ENCODE data around the gene ST3GAL5. TPM values are rescaled to one million over a fixed set of nuclear protein-coding genes. Genes with fewer than 3 reads are reported as not detected.

Gene ST3GAL5
- total and polyA plus RNA-seq, 2 of the 8 experiments (the other 6 are each of a cell fraction or from before 2014, with no cell fraction given) = 1.9 to 4.5 TPM

- DNase-seq (ENCODE audit: low read depth in 1 of 2, low spot score in 2 of 2) (no peak), FAIRE-seq (no peak)
- peaks cover 0 to 3% (median 0%) of the 10 kb centered on the region in 4 experiments; a peak in 4 of 7 replicates for H3K4me1 ChIP-seq (replicated peaks in 1 of 4; ENCODE audit: control insufficient read depth in 3 of 4, insufficient read depth in 4 of 4, low read length in 3 of 4)
- 83% methylated on average over 10 of the region's 10 CpGs; no CpG with 5 or more reads in 1 of the 2 experiments for WGBS, 2 experiments (ENCODE audit: extremely low coverage in 1 of 2, insufficient coverage in 1 of 2, insufficient read length in 1 of 2, insufficient replicate concordance in 2 of 2, low coverage in 1 of 2, low lambda C conversion rate in 2 of 2, missing lambda C conversion rate in 1 of 2)
- no peak overlapping the region for H2AK5ac ChIP-seq (ENCODE audit: low read depth, low read length)
- no peak overlapping the region for H3K4ac ChIP-seq (replicated peaks; ENCODE audit: insufficient read length, low read depth, low read length)
- POLR2A ChIA-PET (ENCODE audit: partially characterized antibody) = interaction anchor here (1.0 kb wide), 1 partner anchor 11 kb away, joined by 3 read pairs; no protein-coding TSS in a partner anchor
- no peak overlapping the region for H3K4me3 ChIP-seq (ENCODE audit: extremely low read depth in 1 of 4, insufficient read depth in 2 of 4, low read depth in 3 of 4, low read length in 4 of 4)
- no peaks in the 10 kb centered on the region for H3K79me2 ChIP-seq (ENCODE audit: control insufficient read depth in 1 of 2, insufficient read depth in 2 of 2, low read length in 2 of 2)
- H3K14ac ChIP-seq (ENCODE audit: insufficient read length) = no peak overlapping the region
- H2AFZ ChIP-seq (ENCODE audit: low read length) = no peak overlapping the region
- H2BK20ac ChIP-seq (ENCODE audit: low read length) = no peak overlapping the region
- H2BK120ac ChIP-seq (replicated peaks; ENCODE audit: low read depth, low read length) = no peak overlapping the region
- H4K5ac ChIP-seq (ENCODE audit: insufficient read length, low read depth, low read length) = no peak overlapping the region
- TF ChIP-seq EGR1 (IDR thresholded peaks at IDR 0.05; ENCODE audit: borderline replicate concordance, low read depth, low read length) = no peak
- TF ChIP-seq USF2 (IDR thresholded peaks at IDR 0.05; ENCODE audit: low read length) = no peak
- TF ChIP-seq SP4 (IDR thresholded peaks at IDR 0.05; ENCODE audit: low read length) = no peak
- no peak overlapping the region for H2BK12ac ChIP-seq (ENCODE audit: low read depth, low read length)
- H4K8ac ChIP-seq (ENCODE audit: extremely low read depth, insufficient read depth, low read length) = no peak overlapping the region
- no peak overlapping the region for H3K4me2 ChIP-seq (ENCODE audit: insufficient read depth in 1 of 2, low read depth in 2 of 2, low read length in 2 of 2)
- H2BK5ac ChIP-seq (ENCODE audit: low read depth, low read length) = no peak overlapping the region
- no peak overlapping the region for H3K56ac ChIP-seq (replicated peaks; ENCODE audit: insufficient read length, low read depth, low read length)
- no peak overlapping the region for H2BK15ac ChIP-seq (ENCODE audit: low read length)
- H4K20me1 ChIP-seq (replicated peaks in 1 of 2; ENCODE audit: control insufficient read depth in 1 of 2, insufficient read depth in 2 of 2, low read length in 2 of 2) = no peaks in the 10 kb centered on the region
- CTCF ChIA-PET (ENCODE audit: partially characterized antibody) = interaction anchor here (0.7 to 1.6 kb wide), 4 partner anchors 12 to 229 kb away, joined by 3 to 7 read pairs (median 3); no protein-coding TSS in a partner anchor
- no peaks in the 10 kb centered on the region for H3K27me3 ChIP-seq (replicated peaks in 1 of 4; ENCODE audit: control insufficient read depth in 3 of 4, extremely low read depth in 1 of 4, insufficient read depth in 3 of 4, low read length in 3 of 4)
- no peaks in the 10 kb centered on the region for H3K23me2 ChIP-seq (ENCODE audit: low read depth, low read length)
- H3K18ac ChIP-seq (ENCODE audit: extremely low read depth, low read length) = no peak overlapping the region
- no peak overlapping the region for H3K27ac ChIP-seq (ENCODE audit: low read depth, low read length)
- no peak overlapping the region for H3K23ac ChIP-seq (ENCODE audit: insufficient read length)
- no peak overlapping the region for H3K9ac ChIP-seq (replicated peaks in 1 of 4; ENCODE audit: extremely low read depth in 1 of 4, low read depth in 3 of 4, low read length in 3 of 4)
- no peak overlapping the region for H4K91ac ChIP-seq (replicated peaks; ENCODE audit: insufficient read length, low read length)
- H3K9me3 ChIP-seq (ENCODE audit: insufficient read depth in 2 of 2, low read depth in 1 of 2, low read length in 1 of 2) = no peaks in the 10 kb centered on the region
- no peaks in the 10 kb centered on the region for H3K79me1 ChIP-seq (ENCODE audit: low read depth, low read length)
- H3K36me3 ChIP-seq (ENCODE audit: control insufficient read depth in 2 of 4, insufficient read depth in 4 of 4, low read length in 3 of 4) = no peaks in the 10 kb centered on the region
Measured at GRCh38 chr2:85850451-85850850, 38.3 kb downstream of the ST3GAL5 start.

Data from H1 (cell line).